DMS53 treated with DMSO at 0.1 percent for 48 hours (cell line): ENCODE results near the gene VASP.

Experiments
- DNase-seq: peaks from one replicate; lab custom pipeline; 2025; ENCODE audit not compliant: unreplicated experiment; lab: John Stamatoyannopoulos, UW

The VASP gene

DNA sequence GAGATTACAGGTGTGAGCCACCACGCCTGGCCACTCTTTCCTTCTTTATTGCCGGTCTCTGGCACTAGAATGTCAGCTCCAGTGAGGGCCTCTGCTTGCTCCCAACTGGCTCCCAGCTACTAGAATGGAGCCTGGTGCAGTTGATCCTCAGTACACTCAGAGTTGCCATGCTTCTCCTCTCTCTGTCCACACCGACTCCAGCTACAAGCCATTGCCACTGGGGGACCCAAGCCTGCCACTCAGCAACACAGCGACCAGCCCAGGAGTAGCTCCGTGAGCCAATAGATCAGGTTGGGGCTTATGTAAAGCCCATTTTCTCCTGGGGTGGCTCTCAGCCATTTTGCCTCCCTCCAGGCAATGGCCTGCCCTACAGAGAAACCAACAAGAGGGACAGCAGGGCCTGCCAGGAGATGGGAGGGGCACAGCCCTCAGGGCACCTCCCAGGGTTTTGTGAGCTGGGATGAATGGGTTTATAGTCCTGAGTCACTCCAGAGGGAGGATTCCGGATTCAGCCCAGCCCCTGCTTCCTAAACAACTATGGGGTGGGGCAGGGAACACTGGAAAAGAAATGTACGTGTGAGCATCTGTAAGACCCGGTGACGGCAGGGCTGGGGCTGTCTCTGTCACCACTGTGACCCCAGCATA lies 40.8 kb downstream of the VASP start:
- DNase-seq, result no peak

DNA sequence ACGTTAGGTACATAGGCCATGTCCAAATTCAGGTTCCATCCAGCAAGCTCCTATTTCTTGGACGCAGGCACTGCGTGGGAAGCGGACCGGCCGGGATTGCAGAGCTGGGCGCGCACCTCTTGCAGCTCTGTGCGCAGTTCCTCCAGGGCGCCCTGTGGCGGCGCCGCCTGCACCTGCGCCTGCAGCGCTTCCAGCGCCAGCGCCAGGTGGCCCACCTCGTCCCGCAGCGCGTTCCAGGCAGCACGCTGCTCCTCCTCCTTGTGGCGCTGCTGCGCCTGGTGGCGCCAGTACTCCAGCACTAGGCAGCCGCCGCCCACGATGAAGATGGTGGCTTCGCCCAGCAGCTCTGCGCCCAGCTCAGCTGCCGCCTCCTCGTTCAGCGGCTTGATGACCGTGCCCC lies 46.2 kb downstream of the VASP start:
- no peak for DNase-seq

DNA sequence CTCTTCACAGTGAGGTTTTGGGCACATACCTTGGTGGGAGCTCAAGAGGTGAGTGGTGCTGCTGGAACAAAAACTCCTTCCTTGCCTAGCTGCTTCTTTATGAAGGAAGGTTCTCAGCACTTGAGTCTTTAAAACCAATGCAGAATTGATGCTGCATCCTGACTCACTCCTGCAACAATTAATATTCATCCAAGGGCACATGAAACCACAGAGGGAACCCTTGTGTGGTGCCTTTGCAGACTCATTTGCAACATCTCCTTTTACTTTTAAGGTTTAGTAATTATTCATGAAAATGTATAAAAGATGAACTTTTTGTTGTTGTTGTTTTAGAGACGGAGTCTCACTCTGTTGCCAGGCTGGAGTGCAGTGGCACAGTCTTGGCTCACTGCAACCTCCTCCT lies 47.2 kb downstream of the VASP start:
- no peak for DNase-seq

DNA sequence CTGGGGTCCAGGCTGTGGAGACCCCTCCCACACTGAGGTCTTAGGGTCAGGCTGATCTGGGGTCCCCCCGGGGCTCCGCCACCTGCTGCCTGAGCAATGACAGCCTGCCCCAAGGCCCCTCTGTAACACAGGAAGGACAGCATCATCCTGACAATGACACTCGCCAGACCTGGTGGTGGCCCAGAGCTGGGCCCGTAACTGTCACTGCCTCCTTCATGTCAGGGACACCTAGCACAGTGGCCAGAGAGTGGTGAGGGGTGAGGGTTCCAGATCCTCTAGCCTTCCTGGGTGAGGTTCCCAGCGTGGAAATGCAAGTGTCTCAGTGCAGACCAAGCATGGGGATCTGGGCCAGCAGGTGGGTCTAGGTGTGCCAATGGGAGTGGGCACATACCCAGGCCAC lies 49.6 kb downstream of the VASP start:
- no peak for DNase-seq

DNA sequence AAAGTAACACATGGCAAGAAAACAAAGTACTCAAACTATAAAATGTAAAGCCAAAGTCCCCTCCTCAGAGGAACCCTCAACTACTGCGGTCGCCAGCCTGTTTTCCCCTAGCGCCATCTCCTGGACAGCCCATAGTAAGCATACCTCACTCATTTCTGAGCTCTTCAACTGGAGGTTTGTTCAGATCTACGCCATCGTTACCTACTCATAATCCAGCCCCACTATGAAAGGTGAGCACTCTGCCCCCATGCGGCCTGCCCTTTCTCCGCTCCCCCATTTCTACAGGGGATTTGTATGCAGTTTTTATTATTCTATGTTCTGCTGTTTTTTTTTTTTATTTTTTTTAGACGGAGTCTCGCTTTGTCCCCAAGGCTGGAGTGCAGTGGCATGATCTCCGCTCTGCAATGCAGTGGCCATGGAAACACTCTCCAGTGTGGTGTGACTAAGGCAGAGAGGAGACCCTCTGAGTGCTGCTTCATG lies 51.2 kb downstream of the VASP start:
- peak; percentile 9 for DNase-seq

DNA sequence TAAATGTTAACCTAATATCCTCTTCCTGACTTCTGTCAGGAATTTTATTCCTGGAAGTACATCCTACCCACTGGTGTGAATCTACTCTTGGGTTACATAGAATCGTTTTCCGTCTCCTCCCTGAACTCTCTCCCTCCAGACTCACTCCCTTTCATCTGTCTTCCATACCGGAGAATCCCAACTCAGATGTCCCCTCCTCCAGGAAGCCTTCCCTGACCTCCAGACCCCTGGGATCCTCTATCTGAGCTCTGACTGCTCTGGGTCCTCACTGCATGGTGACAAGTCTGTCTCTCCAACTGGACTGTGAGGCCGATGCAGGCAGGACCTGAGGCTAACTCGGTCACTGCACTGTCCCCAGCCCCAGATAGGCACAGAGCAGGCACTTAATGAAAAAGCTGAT lies 52.8 kb downstream of the VASP start:
- no peak for DNase-seq

DNA sequence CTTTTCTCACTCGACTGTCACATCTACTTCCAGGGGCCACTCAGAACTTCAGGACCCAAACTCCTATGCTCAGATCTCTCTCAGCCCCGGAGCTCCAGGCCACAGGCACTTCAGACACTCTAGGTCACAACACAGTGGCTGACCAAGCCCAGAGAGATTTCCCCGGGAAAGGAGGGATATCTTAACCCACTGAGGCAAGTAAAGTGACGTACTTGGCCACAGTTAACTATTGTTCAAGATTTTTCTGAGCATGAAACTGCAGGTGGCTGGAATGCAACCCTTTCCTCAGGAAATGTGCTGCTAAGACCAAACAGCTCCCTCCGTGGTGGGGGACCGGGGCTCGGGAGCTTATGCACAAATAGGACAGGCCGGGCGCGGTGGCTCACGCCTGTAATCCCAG lies 53.4 kb downstream of the VASP start:
- DNase-seq, result no peak

DNA sequence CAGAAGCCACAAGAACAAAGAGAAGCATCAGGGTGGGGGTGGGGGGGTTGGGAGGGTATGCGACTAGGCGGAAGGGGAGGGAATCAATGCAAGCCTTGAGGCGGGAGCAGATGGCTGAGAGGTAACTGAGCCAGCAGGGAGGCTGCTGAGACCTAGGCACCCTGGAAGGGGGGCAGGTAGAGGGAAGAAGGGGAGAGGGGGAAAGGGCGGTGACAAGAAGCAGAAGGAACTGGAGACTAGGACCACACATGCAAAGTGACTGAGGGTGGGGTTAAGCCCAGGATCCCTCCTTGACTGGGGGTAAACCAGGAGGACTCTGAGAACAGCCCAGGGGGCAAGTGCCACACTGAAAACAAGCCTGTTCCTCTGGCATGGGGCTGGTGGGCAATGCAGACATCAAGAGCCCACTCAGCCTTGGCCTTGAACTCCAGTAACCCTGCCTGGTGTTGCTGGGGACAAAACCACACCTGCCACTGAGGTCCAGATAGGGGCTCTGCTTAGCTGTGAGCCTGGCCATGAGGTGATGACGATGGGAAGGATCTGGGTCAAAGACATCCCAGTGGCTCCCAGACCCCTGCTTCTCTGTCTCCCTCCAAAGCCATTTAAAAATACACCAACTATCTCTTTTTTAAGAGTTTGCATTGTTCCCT lies 57.0 kb downstream of the VASP start:
- no peak for DNase-seq

DNA sequence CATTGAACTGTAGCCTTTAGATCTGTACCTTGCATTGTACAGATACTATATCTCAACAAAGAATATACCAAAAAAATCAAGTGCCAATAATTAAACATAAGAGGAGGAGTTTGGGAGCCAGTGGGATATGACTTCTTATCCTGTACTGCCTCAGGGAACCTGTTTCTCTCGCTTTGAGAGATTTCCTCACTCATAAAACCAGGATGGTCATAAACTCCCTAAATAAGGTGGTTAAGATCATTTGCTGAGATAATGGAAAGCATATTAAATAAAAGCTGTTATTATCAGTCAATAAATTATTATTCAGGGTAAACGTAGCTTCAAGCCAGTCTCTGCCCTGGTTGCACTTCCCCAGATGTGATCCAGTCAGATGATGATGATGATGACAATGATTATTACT lies 60.3 kb downstream of the VASP start:
- DNase-seq, result no peak

DNA sequence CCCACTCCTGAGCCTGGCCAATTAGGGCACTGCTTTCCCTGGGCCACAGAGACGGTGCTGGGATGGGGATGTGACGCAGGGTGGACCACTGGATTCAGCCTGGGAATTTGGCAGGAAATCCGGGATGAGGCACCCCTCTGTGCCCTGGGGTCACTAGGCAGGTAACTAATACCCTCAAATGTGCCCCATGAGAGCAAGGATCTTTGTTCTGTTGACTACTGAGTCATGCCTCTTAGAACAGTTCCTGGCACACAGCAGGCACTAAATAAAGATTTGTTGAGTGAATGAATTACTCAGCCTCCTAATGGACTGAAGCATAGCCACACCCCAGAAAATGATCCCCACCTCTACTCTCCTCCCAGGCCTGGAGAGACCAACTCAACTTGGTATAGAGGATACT lies 61.5 kb downstream of the VASP start:
- no peak for DNase-seq

DNA sequence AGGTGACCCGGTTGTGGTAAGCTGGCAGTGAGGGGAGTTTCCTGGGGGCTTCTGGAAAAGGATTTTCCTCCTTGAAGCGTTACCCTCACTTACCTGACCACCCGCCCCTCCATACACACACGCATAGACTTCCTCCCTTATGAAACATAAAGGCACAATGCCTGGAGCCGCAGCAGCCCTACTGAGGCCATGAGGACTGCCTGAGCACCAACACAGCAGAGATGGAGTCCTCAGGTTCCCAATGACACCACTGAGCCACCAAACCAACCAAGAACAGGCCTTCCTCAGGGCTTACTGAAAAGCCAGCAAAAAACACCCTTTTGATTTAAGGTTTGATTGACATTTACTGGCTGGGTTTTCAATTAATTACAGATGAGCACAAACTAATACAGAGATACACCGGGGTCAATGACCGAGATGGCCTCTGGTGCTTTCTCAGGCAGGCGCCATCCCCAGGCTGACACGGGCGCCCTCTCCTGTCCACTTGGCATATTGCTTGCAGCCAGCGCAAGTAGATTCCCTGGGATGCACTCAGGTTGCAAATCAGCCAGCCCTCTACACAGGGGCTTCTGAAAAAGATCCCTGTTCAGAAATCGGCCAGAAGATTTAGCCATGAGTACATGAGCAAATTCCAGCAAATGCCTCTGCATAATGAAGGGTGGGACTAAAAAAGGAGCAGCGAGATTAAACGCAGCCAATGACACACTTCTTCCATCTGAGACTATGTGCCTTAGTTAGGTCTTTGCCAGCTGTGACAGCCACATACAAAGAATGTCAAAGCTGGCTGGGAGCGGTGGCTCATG lies 62.5 kb downstream of the VASP start:
- no peak for DNase-seq

DNA sequence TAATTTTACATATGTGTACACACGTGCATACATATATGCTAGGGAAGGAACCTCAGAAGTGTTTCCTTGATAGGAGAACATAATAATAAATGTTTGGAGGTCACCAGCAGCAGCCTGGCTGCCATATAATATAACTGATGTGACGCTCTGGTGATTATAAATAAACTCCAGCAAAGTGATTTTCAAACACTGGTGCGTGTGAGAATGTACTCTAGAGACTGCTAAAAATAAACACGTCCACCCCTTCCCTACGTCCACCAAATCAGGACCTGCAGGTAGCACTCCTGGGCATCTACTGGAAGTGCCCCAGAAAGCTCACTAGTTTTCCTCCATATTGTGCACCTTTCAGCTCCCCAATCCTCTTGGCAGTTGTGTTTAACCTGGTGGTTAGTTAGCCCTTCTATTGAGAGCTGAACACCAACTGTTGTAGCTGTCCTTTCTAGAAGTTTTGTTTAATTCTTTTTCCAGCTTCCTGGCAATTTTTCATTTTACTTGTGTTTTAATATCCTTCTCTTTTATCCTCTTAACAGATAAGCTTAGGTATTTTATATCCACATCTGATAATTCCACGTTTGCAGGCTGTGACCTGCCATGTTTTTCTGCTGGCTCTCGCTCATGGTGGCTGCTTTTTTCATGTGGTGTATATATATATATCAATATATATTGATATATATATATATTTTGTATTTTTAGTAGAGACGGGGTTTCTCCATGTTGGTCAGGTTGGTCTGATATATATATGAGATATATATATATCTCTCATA lies 64.4 kb downstream of the VASP start:
- no peak for DNase-seq

DNA sequence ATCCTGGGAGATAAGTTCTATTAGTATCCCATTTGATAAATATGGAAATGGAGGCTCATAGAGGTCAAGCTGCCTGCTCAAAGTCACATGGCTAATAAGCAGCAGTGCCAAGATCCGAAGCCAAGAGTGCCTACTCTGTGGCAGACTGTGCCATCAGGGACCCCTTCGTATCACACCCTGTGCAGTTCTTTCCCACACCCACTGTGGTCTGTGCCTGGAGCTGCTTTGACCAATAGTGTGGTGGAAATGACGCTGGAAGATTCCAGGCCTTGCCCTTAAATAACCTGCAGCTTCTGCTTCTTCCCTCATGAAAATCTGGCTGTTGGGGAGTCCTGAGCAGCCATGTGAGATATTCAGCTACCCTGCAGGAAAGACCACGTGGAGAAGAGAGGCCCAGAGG lies 67.2 kb downstream of the VASP start:
- DNase-seq, result no peak

DNA sequence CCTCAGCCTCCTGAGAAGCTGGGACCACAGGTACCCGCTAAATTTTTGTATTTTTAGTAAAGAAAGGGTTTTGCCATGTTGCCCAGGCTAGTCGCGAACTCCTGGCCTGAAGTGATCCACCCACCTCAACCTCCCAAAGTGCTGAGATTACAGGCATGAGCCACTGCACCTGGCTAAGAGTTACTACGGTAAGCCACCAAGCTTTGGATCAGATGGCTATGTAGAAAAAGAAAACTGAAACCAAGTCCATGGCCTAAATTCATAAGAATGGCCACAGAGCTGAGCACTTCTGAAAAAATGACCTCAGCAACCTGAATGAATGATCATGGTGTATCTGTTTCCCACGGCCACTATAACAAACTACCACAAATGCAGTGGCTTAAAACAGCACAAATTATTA lies 67.9 kb downstream of the VASP start:
- no peak for DNase-seq
